ENCODE data around the gene MATCAP1. TPM values are rescaled to one million over a fixed set of nuclear protein-coding genes. Genes with fewer than 3 reads are reported as not detected.
A peak's percentile ranks its signal among the peaks of the same experiment; 100 is the strongest.

The MATCAP1 gene
- total and polyA plus RNA-seq, 2 of the 13 experiments (the other 11 are each of a cell fraction or from before 2014, with no cell fraction given) = 11.2 to 24.5 TPM

- TF ChIP-seq ZNF333 (CRISPR knock-in tag; IDR thresholded peaks at IDR 0.05; ENCODE audit: borderline replicate concordance) (peak; percentile 51; the same call in 1 of the 2 replicates), MLX (CRISPR knock-in tag; IDR thresholded peaks at IDR 0.05) (peak; percentile 100), MED8 (CRISPR knock-in tag; IDR thresholded peaks at IDR 0.05; ENCODE audit: insufficient replicate concordance) (peak; percentile 80), BCL6 (CRISPR knock-in tag; IDR thresholded peaks at IDR 0.05) (peak; percentile 97), ZHX2 (IDR thresholded peaks at IDR 0.05; ENCODE audit: low read depth) (peak; percentile 57; the same call in 1 of the 2 replicates), ZHX2 (CRISPR knock-in tag; IDR thresholded peaks at IDR 0.05; ENCODE audit: borderline replicate concordance) (peak; percentile 76; the same call in 1 of the 2 replicates), THRA (CRISPR knock-in tag; IDR thresholded peaks at IDR 0.05; ENCODE audit: borderline replicate concordance) (peak; percentile 86), SRSF1 (optimal IDR thresholded peaks at IDR 0.05; ENCODE audit: low read depth, low read length) (no peak), MTF1 (CRISPR knock-in tag; IDR thresholded peaks at IDR 0.05) (peak; percentile 78; the same call in 1 of the 2 replicates), ZNF431 (CRISPR knock-in tag; IDR thresholded peaks at IDR 0.05; ENCODE audit: borderline replicate concordance, low read depth) (peak; percentile 90), ZBTB46 (CRISPR knock-in tag; IDR thresholded peaks at IDR 0.05; ENCODE audit: borderline replicate concordance) (no peak), CHD2 (IDR thresholded peaks at IDR 0.05; ENCODE audit: low read depth, low read length) (no peak), AGO1 (IDR thresholded peaks at IDR 0.05; ENCODE audit: low read depth, low read length, poor library complexity, severe bottlenecking) (peak; percentile 82), ATM (IDR thresholded peaks at IDR 0.05; ENCODE audit: borderline replicate concordance) (no peak), CSRNP1 (CRISPR knock-in tag; IDR thresholded peaks at IDR 0.05) (peak; percentile 88), POLR2G (IDR thresholded peaks at IDR 0.05; ENCODE audit: low read depth, low read length) (peak; percentile 40; the same call in 1 of the 2 replicates), CAMTA2 (CRISPR knock-in tag; IDR thresholded peaks at IDR 0.05; ENCODE audit: borderline replicate concordance) (peak; percentile 83; the same call in 1 of the 2 replicates)
Observed at GRCh38 chr16:67164599-67165061, 19.1 kb downstream of the MATCAP1 start, which contains the start of gene HSF4 (continued).

Measured in HepG2 (cell line).